ENCODE results near the gene LRG1.
"Not testable (repeated sequence)": the region's sequence is repeated elsewhere in the genome, so short reads cannot be mapped to it uniquely, and the experiment has no call there.

Gene LRG1

DNA sequence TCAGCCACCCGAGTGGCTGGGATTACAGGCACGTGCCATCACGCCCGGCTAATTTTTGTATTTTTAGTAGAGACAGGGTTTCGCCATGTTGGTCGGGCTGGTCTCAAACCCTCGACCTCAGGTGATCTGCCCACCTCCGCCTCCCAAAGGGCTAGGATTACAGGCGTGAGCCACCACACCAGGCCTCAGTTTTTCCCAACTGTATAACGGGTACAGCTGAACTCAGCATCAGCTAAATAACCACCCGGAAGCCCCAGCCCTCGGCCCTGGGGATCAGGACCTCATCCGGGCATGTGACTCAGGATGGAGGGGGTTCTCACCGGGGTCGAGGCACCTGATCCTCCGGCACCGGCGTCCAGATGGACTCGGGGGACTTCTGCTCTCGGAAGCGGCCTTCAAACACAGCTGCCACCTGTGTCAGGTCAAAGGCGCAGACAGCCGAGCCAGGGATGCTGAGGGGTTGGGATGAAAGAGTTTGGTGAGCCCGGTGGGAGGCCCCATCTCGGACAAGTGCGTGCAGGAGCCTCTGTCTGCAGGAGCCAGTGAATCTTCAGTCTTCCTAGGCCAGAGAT is 10.7 kb upstream of the LRG1 start:
- DNase-seq (ENCODE audit: low spot score): no peak

GRCh38 chr19:4550018-4550417 is 10.2 kb upstream of the LRG1 start:
- no peak for DNase-seq (ENCODE audit: low spot score)

GRCh38 chr19:4548238-4548584 is 8.4 kb upstream of the LRG1 start:
- no peak for DNase-seq (ENCODE audit: low spot score)

DNA sequence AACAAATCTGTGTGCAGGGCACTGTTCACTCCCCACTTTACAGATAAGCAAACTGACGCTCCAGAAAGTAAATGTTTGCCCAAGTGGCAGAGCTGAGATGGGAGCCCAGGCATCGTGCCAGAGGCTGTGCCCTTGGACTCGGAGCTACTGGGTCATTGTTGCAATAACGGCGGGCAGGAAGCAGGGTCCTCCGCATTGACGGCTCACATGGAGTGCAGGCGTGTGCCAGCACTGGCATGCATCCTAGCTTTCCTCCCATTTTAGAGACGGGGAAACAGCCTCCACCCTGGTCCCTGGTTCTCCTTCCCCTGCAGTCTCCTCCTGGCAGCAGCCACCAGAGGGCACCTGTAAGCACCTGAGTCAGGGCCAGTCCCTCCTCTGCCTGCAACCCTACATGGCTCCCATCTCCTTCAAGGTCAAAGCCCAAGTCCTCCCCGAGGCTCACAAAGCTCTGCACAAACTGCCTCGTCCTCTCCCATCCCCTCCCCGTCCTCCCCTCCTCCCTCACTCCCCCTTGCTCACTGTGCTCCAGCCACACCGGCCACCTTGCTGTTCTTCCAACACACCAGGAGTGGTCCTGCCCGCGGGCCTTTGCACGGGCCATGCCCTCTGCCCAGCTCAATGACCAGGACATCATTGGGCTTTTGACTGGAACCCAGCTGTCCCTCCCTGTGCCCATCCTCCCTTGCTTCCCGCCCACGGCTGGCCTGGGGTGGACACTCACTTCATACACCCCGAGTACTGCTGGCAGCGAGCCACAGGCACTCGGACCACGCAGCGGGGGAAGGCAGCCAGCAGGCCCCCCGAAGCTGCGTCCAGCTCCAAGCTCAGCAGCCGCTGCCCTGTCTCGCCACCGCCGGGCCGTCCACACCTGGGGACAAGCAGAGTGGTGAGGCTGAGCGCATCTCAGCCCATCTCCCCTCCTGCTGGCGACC is 7.7 kb upstream of the LRG1 start:
- peak; percentile 48 for DNase-seq (ENCODE audit: low spot score)

GRCh38 chr19:4543842-4544647 is 4.2 kb upstream of the LRG1 start:
- DNase-seq (ENCODE audit: low spot score): no peak

GRCh38 chr19:4542896-4543841 is 3.3 kb upstream of the LRG1 start:
- no peak for DNase-seq (ENCODE audit: low spot score)

DNA sequence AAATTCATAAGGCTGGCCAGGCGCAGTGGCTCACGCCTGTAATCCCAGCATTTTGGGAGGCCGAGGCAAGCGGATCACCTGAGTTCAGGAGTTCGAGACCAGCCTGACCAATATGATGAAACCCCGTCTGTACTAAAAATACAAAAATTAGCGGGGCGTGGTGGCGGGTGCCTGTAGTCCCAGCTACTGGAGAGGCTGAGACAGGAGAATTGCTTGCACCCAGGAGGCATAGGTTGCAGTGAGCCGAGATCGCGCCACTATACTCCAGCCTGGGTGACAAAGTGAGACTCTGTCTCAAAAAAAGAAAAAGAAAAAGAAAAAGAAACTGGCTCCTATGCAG is 1.9 kb upstream of the LRG1 start:
- DNase-seq (ENCODE audit: low spot score): not testable (repeated sequence)

DNA sequence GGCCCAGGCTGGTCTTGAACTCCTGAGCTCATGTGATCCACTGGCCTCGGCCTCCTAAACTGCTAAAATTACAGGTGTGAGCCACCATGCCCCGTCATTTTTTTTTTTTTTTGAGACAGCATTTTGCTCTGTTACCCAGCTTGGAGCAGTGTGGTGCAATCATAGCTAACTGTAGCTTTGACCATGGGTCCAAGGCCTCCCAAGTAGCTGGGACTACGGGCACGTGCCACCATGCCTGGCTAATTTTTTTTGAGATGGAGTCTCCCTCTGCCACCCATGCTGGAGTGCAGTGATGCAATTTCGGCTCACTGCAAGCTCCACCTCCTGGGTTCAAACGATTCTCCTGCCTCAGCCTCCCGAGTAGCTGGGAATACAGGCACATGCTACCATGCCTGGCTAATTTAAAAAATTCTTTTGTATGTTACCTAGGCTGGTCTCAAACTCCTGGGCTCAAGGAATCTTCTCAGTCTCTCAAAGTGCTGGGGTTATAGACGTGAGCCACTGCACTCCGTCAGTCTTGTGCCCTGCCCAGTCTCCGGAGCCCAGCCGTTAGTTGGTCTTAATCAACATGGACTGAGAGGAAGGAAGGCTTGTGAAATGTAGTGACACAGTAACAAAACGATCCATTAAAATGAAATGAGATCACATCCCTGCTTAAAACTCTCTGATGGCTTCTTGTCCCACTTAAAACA is 1.4 kb upstream of the LRG1 start:
- DNase-seq (ENCODE audit: low spot score): no peak

- no peak for DNase-seq (ENCODE audit: low spot score)
These were observed 605 bp downstream of the LRG1 start for GRCh38 chr19:4539169-4539692.

DNA sequence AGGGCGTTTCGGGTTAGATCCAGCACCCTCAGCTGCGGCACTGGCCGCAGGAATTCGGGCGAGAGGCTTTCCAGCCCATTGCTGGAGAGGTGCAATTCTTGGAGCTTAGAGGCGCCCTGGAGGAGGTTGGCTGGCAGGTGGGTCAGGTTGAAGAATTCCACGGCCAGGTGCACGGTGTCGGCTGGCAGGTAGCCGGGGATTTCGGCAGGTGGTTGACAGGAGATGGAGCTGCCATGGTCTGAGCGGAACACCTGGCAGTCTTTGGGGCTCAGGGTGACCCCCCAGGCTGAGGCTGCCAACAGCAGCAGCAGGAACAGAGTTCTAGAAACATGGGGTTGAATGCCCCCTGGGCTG is 1.3 kb downstream of the LRG1 start:
- DNase-seq (ENCODE audit: low spot score): no peak

- no peak for DNase-seq (ENCODE audit: low spot score)
These were observed 1.8 kb downstream of the LRG1 start for GRCh38 chr19:4537953-4538600.

DNA sequence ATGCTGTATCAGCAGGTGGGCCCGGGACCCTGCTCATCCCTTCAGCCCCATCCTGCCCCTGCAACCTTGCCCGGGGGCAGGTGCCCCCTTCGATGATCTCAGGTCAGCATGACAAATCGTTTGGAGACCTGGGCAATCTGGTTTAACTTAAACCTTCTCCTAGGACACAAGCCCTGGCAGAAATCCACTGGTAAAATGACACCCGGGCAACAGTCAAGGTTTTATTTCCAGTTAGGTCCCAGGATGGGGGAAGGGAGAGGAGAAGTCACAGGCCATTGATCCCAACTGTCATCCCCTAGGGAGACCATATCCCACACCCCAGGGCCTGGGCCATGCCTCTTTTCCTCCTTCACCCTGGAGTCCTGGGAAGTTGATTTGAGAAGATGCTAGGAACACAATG is 3.0 kb downstream of the LRG1 start:
- no peak for DNase-seq (ENCODE audit: low spot score)

GRCh38 chr19:4534836-4535658 is 4.8 kb downstream of the LRG1 start, which contains the start of gene PLIN5:
PLIN5 (minus strand) TSS chr19:4535224; CDS start chr19:4534074, 1,150 bp downstream.
- no peak for DNase-seq (ENCODE audit: low spot score)

GRCh38 chr19:4533835-4534424 is 5.9 kb downstream of the LRG1 start:
- no peak for DNase-seq (ENCODE audit: low spot score)

- DNase-seq (ENCODE audit: low spot score): no peak
These were observed 6.5 kb downstream of the LRG1 start for GRCh38 chr19:4533334-4533733.

DNA sequence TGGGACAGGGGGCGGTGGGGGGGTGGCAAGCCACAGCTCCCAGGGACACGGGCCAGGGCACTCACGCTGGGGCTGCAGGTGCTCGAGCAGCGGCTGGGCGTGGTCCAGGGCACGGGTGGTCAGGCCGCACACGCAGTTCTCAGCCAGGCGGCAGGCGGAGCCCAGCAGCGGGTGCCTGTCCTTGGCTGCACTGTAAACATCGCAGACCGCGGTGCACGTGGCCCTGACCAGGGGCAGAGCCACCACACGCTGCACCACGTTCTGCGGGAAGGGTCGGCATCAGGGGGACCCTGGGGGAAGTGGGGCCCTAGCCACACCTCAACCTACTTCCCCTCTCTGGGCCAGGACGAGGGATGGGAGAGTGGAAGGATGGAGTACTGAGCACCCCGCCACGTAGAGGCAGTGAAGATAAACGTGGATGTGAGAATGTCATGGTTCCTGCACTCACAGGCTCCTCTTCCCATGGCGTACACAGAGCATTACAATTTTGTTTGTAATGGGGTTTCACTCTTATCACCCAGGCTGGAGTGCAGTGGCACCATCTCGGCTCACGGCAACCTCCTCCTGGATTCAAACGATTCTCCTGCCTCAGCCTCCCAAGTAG is 8.2 kb downstream of the LRG1 start:
- no peak for DNase-seq (ENCODE audit: low spot score)

DNA sequence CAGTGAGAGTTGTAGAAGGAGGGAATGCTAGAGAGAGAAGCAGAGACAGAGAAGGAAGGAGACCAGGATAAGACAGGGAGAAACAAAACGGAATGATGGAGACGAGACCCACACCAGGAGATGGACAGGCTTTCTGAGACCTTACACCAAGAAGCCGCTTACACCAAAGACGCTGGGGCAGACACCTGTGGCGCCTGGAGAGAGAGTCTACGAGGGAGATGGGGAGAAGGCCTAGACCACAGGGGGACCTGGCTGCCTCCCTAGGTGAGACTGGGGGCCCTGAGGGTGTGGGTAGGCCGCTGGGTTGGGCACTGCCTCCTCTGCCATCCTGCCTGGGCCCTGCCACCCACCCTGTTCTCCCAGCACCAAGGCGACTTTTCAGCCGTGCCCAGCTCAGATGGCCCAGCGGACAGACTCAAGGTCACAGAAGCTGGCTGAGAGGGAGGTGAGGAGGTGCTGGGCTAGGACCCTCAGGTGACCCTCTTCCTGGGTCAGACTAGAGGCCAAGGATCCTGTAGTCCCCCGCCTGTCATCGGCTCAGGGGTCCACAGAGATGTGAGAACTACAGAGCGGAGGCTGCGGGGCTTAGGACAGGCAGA is 9.8 kb downstream of the LRG1 start:
- no peak for DNase-seq (ENCODE audit: low spot score)

DNA sequence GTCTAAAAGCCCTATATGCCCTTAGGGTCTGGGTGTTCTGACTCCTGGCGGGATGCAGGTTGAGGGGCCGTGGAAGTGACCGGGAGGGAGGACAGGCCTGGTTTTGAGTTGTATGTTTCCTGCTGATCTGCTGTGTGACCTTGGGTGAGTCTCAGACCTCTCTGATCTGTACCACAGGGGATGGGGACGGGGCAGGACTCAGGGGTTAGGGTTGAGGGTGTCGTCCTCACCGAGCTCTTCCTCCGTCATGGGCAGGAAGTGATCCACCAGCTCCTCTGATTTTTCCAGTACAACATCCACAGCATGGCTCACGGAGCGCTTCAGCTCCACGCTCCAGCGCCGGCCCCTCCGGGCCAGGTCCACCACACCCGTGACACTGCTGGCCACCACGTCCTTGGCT is 11.0 kb downstream of the LRG1 start:
- peak; percentile 2 for DNase-seq (ENCODE audit: low spot score)

Measured in NAMALWA (cell line).